Measurements from ENCODE around the gene CBS.
"Not testable (repeated sequence)": the region's sequence is repeated elsewhere in the genome, so short reads cannot be mapped to it uniquely, and the experiment has no call there.

Gene CBS

DNA sequence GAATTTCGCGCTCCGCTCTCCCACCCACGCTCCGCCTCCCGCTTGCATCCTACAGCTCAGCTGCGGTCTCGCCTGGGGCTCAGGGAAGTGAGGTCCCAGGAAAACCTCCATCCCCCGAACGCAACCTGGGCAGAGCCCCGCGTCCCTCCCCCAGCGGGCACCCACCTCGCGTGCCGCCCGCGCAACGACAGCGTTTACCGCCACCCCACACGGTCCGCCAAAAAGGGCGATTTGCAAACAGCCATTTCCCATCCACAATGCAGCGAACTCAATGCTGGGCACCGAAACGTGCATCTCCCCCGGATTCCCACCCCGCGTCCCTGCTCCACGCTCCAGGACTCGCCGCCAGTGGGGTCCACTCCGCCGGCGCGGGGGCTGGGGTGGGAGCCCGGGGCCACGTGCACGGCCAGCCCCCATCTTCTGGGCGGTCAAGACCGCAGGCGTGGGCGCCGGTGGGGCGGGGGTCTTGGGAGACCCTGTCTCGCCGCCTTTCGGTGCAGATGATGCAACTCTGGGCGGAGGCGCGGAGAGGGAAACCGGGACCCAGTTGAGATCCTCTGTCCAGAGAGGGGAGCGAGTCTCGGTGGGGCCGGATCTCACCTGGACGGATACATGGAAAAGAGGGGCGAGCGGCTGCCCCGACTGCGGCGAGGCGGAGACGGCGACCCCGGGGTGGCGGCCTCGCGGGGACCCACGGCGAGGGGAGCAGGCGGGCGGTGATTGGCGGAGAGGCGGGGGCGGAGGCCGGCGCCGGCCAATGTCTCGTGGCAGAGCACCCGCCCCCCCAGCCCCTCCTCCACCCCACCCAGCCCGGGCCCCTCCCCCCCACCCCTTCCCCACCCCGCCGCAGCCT, at the start of gene CBS:
CBS (minus strand) TSS at position 666 of the 853 bp plus-strand sequence. CDS start 3,642 bp downstream, outside the sequence.
- not testable (repeated sequence) for H3K27me3 ChIP-seq (replicated peaks; ENCODE audit: control insufficient read depth, insufficient read depth, low read length); H3K36me3 ChIP-seq (ENCODE audit: control insufficient read depth, insufficient read depth, low read length); DNase-seq (ENCODE audit: extremely low read depth, insufficient read length); H3K4me3 ChIP-seq (replicated peaks; ENCODE audit: low read depth, low read length)

DNA sequence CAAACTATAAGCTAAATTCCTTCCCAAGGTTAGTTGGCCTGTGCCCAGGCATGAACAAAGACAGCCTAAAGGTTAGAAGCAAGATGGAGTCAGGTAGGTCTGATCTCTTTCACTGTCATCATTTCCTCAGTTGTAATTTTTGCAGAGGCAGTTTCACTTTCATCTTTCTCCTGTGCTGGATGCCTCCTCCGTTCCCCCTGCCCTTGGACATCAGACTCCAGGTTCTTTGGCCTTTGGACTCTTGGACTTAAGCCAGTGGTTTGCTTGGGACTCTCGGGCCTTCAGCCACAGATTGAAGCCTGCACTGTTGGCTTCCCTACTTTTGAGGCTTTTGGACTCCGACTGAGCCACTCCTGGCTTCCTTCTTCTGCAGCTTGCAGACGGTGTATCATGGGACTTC, 40.3 kb upstream of the CBS start:
- not testable (repeated sequence) for DNase-seq (ENCODE audit: extremely low read depth, insufficient read length); H3K4me3 ChIP-seq (replicated peaks; ENCODE audit: low read depth, low read length); H3K36me3 ChIP-seq (ENCODE audit: control insufficient read depth, insufficient read depth, low read length); H3K27me3 ChIP-seq (replicated peaks; ENCODE audit: control insufficient read depth, insufficient read depth, low read length)

DNA sequence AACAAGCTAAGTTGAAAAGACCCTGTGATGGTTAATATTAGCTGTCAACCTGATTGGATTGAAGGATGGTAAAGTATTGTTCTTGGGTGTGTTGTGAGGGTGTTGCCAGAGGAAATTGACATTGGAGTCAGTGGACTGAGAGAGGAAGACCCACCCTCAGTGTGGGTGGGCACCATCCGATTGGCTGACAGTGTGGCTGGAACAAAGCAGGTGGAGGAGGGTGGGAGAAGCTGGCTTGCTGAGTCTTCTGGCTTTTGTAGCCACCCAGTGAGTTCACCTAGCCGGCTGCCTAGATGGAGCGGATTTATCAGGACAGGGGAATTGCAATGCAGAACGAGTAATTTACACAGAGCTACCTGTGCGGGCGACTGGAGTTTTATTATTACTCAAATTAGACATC, 38.8 kb upstream of the CBS start:
- not testable (repeated sequence) for H3K4me3 ChIP-seq (replicated peaks; ENCODE audit: low read depth, low read length); DNase-seq (ENCODE audit: extremely low read depth, insufficient read length); H3K27me3 ChIP-seq (replicated peaks; ENCODE audit: control insufficient read depth, insufficient read depth, low read length); H3K36me3 ChIP-seq (ENCODE audit: control insufficient read depth, insufficient read depth, low read length)

DNA sequence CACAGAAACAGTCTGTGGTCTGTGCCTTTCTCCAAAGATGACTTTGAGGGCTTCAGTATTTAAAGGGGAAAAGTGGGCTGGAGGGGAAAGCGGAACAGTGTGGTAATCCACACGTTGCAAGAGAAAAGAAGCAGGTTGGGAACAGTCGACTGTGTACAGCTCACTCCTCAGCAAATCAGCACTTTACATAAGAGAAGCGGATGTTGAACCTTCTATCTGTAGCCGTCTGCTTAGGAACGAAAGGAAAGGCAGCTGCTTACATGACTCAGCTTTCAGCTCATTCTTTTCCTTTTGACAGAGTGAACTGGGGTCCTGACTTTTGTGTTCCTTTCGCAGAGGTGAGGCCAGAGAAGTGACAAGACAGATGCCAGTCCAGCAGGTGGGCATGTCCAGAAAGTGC, 33.4 kb upstream of the CBS start:
- not testable (repeated sequence) for H3K27me3 ChIP-seq (replicated peaks; ENCODE audit: control insufficient read depth, insufficient read depth, low read length); H3K36me3 ChIP-seq (ENCODE audit: control insufficient read depth, insufficient read depth, low read length); DNase-seq (ENCODE audit: extremely low read depth, insufficient read length); H3K4me3 ChIP-seq (replicated peaks; ENCODE audit: low read depth, low read length)

DNA sequence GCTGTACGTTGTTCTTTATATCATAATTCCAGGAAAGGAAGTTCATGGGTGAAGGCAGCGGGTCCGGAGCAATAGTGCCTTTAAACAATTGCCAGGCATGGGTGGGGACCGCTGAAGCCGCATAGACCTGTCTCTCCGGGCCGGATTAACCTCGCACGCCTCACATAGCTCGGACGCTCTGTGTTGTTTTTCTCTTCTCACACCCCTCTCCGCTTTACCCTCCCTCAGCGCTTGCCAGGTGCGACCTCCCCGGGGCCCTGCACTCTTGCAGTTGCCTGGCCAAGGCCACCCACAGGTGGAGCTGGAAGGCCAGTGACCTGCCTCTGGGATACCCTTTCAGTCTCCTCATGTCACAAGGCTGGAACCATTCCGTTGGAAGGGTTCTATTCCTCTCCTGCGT, 32.5 kb upstream of the CBS start:
- DNase-seq (ENCODE audit: extremely low read depth, insufficient read length); H3K27me3 ChIP-seq (replicated peaks; ENCODE audit: control insufficient read depth, insufficient read depth, low read length); H3K36me3 ChIP-seq (ENCODE audit: control insufficient read depth, insufficient read depth, low read length); H3K4me3 ChIP-seq (replicated peaks; ENCODE audit: low read depth, low read length): not testable (repeated sequence)

DNA sequence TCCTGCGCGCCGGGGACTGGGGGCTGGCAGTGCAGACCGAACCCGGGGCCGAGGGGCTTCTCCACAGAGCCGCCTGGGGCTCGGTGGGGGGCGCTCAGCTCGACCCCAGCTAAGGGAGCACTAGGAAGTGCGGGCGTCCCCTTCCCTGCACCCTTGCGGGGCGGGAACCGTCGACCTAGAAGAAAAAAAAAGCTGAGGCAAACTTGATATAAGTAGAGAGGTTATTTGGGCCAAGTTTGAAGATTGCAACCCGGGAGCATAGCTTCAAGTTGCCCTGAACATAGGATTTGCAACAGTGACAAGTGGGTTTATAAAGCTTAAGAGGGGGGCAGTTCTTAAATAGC, 32.1 kb upstream of the CBS start:
- not testable (repeated sequence) for DNase-seq (ENCODE audit: extremely low read depth, insufficient read length); H3K36me3 ChIP-seq (ENCODE audit: control insufficient read depth, insufficient read depth, low read length); H3K27me3 ChIP-seq (replicated peaks; ENCODE audit: control insufficient read depth, insufficient read depth, low read length); H3K4me3 ChIP-seq (replicated peaks; ENCODE audit: low read depth, low read length)

DNA sequence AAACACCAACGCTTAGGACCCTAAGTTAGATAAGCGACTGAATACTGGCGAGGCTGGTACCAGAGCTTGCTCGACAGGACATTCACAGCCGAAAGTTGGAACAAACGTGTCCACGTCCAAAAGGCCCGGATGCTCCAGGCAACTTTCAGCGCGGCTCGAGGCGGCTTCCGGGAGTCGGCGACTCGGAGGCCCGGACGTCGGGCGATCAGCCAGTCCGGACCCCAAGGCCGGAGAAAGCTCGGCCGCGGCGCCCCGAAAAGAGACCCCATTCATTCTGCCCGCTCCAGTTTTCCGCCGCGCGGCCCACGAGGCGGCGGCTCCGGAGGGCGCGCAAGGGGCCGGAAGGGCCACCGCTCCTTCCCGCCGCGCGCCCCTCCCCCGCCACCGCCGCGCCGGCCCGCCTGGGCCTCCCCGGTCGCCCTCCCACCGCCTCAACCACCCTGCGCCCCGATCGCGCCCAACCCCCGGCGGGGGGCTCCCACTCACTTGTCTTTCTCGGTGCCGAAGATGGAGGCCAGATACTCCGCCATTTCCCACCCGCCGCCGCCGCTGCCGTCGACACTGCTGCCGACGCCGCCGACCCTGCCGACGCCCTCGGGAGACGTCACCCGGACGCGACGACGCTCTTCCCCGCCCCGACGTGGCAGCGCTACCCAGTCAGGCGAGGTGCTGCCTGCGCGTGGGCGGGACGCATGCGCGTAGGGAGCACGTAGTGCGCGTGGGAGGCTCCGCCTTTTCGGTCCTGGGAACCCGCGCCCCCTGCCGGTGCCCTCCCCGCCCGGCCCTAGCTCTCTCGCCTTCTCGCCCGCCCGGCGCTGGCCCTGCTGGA, 31.5 kb upstream of the CBS start, which contains the start of gene U2AF1:
U2AF1 (minus strand) TSS at position 606 of the 829 bp plus-strand sequence; CDS start at position 530, 76 bp downstream.
- peak; percentile 37 for DNase-seq (ENCODE audit: extremely low read depth, insufficient read length)
- H3K36me3 ChIP-seq (ENCODE audit: control insufficient read depth, insufficient read depth, low read length); H3K27me3 ChIP-seq (replicated peaks; ENCODE audit: control insufficient read depth, insufficient read depth, low read length): not testable (repeated sequence)
- H3K4me3 ChIP-seq (replicated peaks; ENCODE audit: low read depth, low read length), result peak within 1 kb of the TSS; percentile 66

DNA sequence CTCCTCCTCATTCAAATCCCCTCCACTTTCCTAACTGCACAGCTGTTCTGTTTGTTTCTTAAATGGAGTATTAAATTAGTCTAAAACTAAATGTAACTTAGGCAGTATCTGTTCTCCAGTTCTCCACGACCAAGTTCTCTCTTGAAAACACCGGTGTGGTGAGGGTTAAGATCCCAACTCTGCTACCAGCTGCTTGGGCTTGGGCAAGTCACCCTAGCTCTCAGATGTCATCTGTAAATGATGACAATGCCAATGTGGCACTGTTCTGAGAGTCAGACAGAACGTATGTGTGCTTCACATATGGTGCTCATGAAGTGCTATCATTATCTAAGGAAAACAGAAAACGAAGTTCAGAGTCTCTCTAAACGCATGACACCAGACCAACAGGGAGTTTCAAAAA, 29.0 kb upstream of the CBS start:
- not testable (repeated sequence) for H3K4me3 ChIP-seq (replicated peaks; ENCODE audit: low read depth, low read length)

DNA sequence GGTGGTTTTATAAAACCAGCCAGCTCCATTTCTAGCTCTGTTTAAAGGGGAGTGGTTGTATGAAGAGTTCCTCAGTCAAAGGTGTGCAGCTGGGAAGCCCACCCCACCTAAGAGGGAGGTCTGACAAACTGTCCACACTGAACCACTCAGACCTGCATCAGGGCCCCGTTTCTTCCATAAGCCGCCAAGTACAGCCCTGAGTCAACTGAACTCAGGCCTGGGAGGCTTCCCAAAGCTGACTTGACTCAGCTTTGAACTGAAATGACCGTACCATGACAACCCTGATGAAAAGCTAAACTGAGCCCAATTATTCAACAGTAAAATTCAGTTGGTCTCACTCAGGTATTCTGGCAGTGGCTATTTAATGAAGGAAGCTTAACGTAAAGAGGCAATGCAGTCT, 26.6 kb upstream of the CBS start:
- H3K36me3 ChIP-seq (ENCODE audit: control insufficient read depth, insufficient read depth, low read length); H3K4me3 ChIP-seq (replicated peaks; ENCODE audit: low read depth, low read length); DNase-seq (ENCODE audit: extremely low read depth, insufficient read length); H3K27me3 ChIP-seq (replicated peaks; ENCODE audit: control insufficient read depth, insufficient read depth, low read length): not testable (repeated sequence)

More for the DNA sequence above, 29.0 kb upstream of the CBS start:
- H3K27me3 ChIP-seq (replicated peaks; ENCODE audit: control insufficient read depth, insufficient read depth, low read length); DNase-seq (ENCODE audit: extremely low read depth, insufficient read length); H3K36me3 ChIP-seq (ENCODE audit: control insufficient read depth, insufficient read depth, low read length): not testable (repeated sequence)

DNA sequence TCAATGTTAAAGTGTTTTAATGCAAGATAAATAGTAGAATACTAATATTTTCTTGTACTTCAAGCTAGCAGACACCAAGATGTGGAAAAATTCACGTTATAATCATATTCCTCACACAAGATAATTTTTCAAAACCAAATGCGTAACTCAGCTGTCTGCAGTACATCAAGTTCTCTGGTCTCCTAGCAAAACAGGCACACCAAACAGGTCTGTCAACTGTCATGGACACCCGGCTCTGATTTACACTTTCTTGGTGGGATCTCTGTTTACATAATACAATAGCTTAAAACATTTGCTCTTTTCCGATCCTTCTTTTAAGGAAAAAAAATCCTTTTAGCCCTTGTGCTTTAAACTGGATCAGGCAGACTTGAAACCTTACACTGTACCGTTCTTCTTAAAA, 26.0 kb upstream of the CBS start:
- H3K4me3 ChIP-seq (replicated peaks; ENCODE audit: low read depth, low read length); DNase-seq (ENCODE audit: extremely low read depth, insufficient read length); H3K27me3 ChIP-seq (replicated peaks; ENCODE audit: control insufficient read depth, insufficient read depth, low read length); H3K36me3 ChIP-seq (ENCODE audit: control insufficient read depth, insufficient read depth, low read length): not testable (repeated sequence)

DNA sequence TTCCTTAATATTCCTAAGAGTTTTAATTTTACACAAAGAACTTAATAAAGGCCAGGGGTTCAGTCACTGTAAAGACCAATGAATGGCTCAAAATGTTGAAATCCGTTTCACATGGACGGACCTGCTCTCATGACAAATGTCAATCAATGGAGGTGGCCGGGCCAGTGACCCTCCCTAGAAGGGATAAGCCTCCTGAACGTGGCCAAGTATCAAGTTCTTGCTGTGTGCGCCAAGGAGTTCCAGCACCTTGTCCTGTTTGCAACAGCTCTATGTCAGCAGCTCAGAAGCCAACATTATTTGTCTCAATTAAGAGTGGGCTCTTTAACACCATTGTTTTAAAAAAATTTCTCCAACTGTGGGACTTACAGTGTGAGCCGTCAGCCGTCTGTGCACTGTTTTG, 25.4 kb upstream of the CBS start:
- not testable (repeated sequence) for H3K4me3 ChIP-seq (replicated peaks; ENCODE audit: low read depth, low read length); H3K36me3 ChIP-seq (ENCODE audit: control insufficient read depth, insufficient read depth, low read length); H3K27me3 ChIP-seq (replicated peaks; ENCODE audit: control insufficient read depth, insufficient read depth, low read length); DNase-seq (ENCODE audit: extremely low read depth, insufficient read length)

DNA sequence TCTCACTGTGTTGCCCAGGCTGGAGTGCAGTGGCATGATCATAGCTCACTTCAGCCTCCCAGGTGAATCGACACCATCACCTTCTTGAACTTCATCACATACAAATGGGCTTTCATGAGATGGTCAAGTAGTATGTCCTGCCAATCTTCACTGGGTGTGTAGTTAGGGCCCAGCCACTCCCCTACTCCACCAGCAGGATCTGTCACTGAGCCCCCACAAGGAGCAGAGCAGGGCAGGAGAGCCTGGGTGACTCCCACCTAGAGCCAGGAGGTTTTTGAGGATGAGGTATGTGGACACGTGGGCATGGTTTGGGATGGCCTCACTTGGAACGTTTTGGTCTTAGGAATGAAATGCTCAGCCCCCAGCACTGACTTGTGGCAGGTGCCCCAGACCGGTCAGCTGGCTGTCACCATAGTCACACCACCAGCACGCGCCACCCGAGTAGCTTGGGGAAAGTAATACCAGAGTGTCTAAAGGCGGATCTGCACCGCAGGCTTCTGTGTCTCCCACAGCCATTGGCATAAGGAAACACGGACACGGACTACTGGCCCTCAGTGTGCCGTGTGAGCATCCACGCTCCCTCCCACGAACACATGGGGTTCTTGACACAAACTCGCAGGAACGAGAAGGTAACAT, 16.5 kb upstream of the CBS start:
- not testable (repeated sequence) for DNase-seq (ENCODE audit: extremely low read depth, insufficient read length); H3K27me3 ChIP-seq (replicated peaks; ENCODE audit: control insufficient read depth, insufficient read depth, low read length); H3K4me3 ChIP-seq (replicated peaks; ENCODE audit: low read depth, low read length); H3K36me3 ChIP-seq (ENCODE audit: control insufficient read depth, insufficient read depth, low read length)

DNA sequence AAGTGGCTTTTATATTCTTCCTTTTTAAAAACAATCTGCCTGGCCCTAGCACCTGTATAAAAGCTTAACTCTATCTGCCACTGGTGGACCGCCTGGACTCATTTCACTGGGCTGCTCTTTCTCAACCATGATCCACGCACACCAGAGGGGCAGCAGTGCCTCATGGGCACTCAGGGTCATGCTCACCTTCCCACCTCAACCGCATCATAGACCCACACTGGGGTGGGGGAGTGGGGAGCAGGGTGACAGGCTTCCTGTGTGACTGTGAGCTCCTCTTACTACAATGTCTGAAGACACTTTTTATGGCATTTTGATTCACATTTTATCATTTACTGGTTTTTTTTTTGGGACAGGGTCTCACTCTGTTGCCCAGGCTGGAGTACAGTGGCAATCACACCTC, 15.3 kb upstream of the CBS start:
- H3K27me3 ChIP-seq (replicated peaks; ENCODE audit: control insufficient read depth, insufficient read depth, low read length); DNase-seq (ENCODE audit: extremely low read depth, insufficient read length); H3K4me3 ChIP-seq (replicated peaks; ENCODE audit: low read depth, low read length); H3K36me3 ChIP-seq (ENCODE audit: control insufficient read depth, insufficient read depth, low read length): not testable (repeated sequence)

DNA sequence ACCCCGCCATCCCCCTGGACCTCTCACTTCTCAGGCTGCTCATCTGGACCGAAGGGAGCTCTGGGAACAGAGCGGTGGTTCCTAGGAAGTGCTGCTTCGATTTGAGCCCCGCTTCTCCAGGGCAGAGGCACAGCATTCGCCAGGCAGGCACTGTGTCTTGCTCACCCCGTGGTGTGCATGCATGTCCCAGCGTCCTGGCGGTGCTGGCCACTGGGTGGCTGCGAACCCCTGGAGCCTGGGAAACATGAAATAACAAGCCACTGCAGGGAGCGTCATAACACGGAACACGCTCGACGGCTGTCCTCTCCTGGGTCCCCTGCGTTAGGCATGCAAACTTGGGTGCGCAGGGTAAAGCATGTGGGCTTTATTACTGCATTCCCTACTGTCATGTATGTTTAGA, 13.8 kb upstream of the CBS start:
- not testable (repeated sequence) for H3K4me3 ChIP-seq (replicated peaks; ENCODE audit: low read depth, low read length); DNase-seq (ENCODE audit: extremely low read depth, insufficient read length); H3K27me3 ChIP-seq (replicated peaks; ENCODE audit: control insufficient read depth, insufficient read depth, low read length); H3K36me3 ChIP-seq (ENCODE audit: control insufficient read depth, insufficient read depth, low read length)

Data from GM06990 (cell line).